H9 (cell line): ENCODE results near the gene ARFIP1. TPM values are rescaled to one million over a fixed set of nuclear protein-coding genes. Genes with fewer than 3 reads are reported as not detected.

ENCODE experiments used
- DNase-seq: peaks from one replicate; pipeline ENCODE4 v3.0.0-alpha.2; 2017
- H2AFZ ChIP-seq: one replicate; pipeline ENCODE4 v1.6.1; 2013; ENCODE audit warnings: mild to moderate bottlenecking, low read length, control low read depth, moderate library complexity
- H2AK5ac ChIP-seq: 2 replicates; pipeline ENCODE4 v1.6.1; 2013; ENCODE audit warnings: low read length, control low read depth, mixed read lengths; ENCODE audit not compliant: insufficient read length
- H2BK120ac ChIP-seq: one replicate; pipeline ENCODE4 v1.6.1; 2013; ENCODE audit warnings: low read depth, mild to moderate bottlenecking, low read length, control low read depth, inconsistent platforms; ENCODE audit not compliant: poor library complexity, severe bottlenecking
- H2BK12ac ChIP-seq: 2 replicates; pipeline ENCODE4 v1.6.1; 2013; ENCODE audit warnings: low read length, control low read depth, mixed read lengths, low read depth; ENCODE audit not compliant: insufficient read length
- H2BK15ac ChIP-seq: 2 replicates; pipeline ENCODE4 v1.6.1; 2013; ENCODE audit warnings: low read depth, low read length, control low read depth
- H2BK20ac ChIP-seq: one replicate; pipeline ENCODE4 v1.6.1; 2013; ENCODE audit warnings: low read depth, mild to moderate bottlenecking, low read length, control low read depth, inconsistent platforms; ENCODE audit not compliant: poor library complexity, severe bottlenecking
- H2BK5ac ChIP-seq: 2 replicates; pipeline ENCODE4 v1.6.1; 2013; ENCODE audit warnings: low read length, control low read depth, mixed read lengths; ENCODE audit not compliant: insufficient read length
- H3K14ac ChIP-seq: 2 replicates; pipeline ENCODE4 v1.6.1; 2013; ENCODE audit warnings: low read length, control low read depth; ENCODE audit not compliant: insufficient read depth
- H3K18ac ChIP-seq: 2 replicates; pipeline ENCODE4 v1.6.1; 2013; ENCODE audit warnings: low read depth, mild to moderate bottlenecking, mixed read lengths, low read length, control low read depth; ENCODE audit not compliant: insufficient read length
- H3K23ac ChIP-seq: 2 replicates; pipeline ENCODE4 v1.6.1; 2013; ENCODE audit warnings: low read length, control low read depth, mixed read lengths, low read depth; ENCODE audit not compliant: insufficient read length
- H3K23me2 ChIP-seq: 2 replicates; pipeline ENCODE4 v1.6.1; 2013; ENCODE audit warnings: low read depth, mild to moderate bottlenecking, mixed read lengths, low read length, control low read depth; ENCODE audit not compliant: insufficient read length, poor library complexity, severe bottlenecking
- H3K27ac ChIP-seq: 2 replicates; pipeline ENCODE4 v1.5.1; 2013; ENCODE audit warnings: low read length, control low read depth, mixed read lengths, low read depth; ENCODE audit not compliant: insufficient read length
- H3K27me3 ChIP-seq: 2 replicates; pipeline ENCODE4 v1.6.1; 2013; ENCODE audit warnings: low read length, control low read depth, inconsistent platforms; ENCODE audit not compliant: insufficient read depth
- H3K4ac ChIP-seq: 2 replicates; pipeline ENCODE4 v1.6.1; 2013; ENCODE audit warnings: low read depth, mild to moderate bottlenecking, control low read depth, inconsistent platforms, low read length, moderate library complexity
- H3K4me1 ChIP-seq: 2 replicates; pipeline ENCODE4 v1.6.1; 2013; ENCODE audit warnings: low read length, control low read depth, inconsistent platforms; ENCODE audit not compliant: insufficient read depth
- H3K4me2 ChIP-seq: 2 replicates; pipeline ENCODE4 v1.6.1; 2013; ENCODE audit warnings: low read length, control low read depth, mixed read lengths; ENCODE audit not compliant: insufficient read length, insufficient read depth
- H3K56ac ChIP-seq: 2 replicates; pipeline ENCODE4 v1.6.1; 2013; ENCODE audit warnings: low read depth, mild to moderate bottlenecking, mixed read lengths, low read length, control low read depth; ENCODE audit not compliant: insufficient read length
- H3K79me1 ChIP-seq: 2 replicates; pipeline ENCODE4 v1.6.1; 2013; ENCODE audit warnings: low read depth, mild to moderate bottlenecking, moderate library complexity, low read length, control low read depth, inconsistent platforms; ENCODE audit not compliant: insufficient read depth, poor library complexity, severe bottlenecking
- H3K79me2 ChIP-seq: 2 replicates; pipeline ENCODE4 v1.6.1; 2013; ENCODE audit warnings: low read length, control low read depth, inconsistent platforms; ENCODE audit not compliant: insufficient read depth
- H3K9ac ChIP-seq: 2 replicates; pipeline ENCODE4 v1.6.1; 2013; ENCODE audit warnings: low read length, control low read depth, mixed read lengths; ENCODE audit not compliant: insufficient read length; ENCODE audit errors: extremely low read depth
- H3K9me3 ChIP-seq: one replicate; pipeline ENCODE4 v1.6.1; 2013; ENCODE audit warnings: low read depth, low read length, inconsistent platforms; ENCODE audit not compliant: control insufficient read depth
- H3T11ph ChIP-seq: one replicate; pipeline ENCODE4 v1.6.1; 2013; ENCODE audit warnings: mild to moderate bottlenecking, low read length, control low read depth, inconsistent platforms
- H4K20me1 ChIP-seq: one replicate; pipeline ENCODE4 v1.6.1; 2013; ENCODE audit not compliant: control insufficient read depth, insufficient read length, insufficient read depth
- H4K5ac ChIP-seq: 2 replicates; pipeline ENCODE4 v1.6.1; 2013; ENCODE audit warnings: low read depth, mild to moderate bottlenecking, mixed read lengths, low read length, control low read depth; ENCODE audit not compliant: insufficient read length
- H4K8ac ChIP-seq: replicated peaks from 2 replicates; pipeline ENCODE4 v1.6.1; 2013; ENCODE audit warnings: low read length, control low read depth, mixed read lengths, low read depth; ENCODE audit not compliant: insufficient read length
- H4K91ac ChIP-seq: 2 replicates; pipeline ENCODE4 v1.6.1; 2013; ENCODE audit warnings: low read depth, mild to moderate bottlenecking, moderate library complexity, mixed read lengths, low read length, control low read depth; ENCODE audit not compliant: insufficient read length
- H3K27ac Mint-ChIP-seq, 3 experiments: 2 replicates in 2 of 3; 3 replicates in 1 of 3; pipeline ENCODE4 v1.8.0; 2020 to 2021; ENCODE audit warnings: mixed read lengths in 3 of 3, mild to moderate bottlenecking in 1 of 3, moderate library complexity in 1 of 3
- H3K27me3 Mint-ChIP-seq: 2 replicates; pipeline ENCODE4 v1.8.0; 2021; ENCODE audit warnings: low read depth, mild to moderate bottlenecking, moderate library complexity, mixed read lengths
- H3K36me3 Mint-ChIP-seq, 3 experiments: 2 replicates in 2 of 3; 3 replicates in 1 of 3; pipeline ENCODE4 v1.8.0; 2020 to 2021; ENCODE audit warnings: low read depth in 3 of 3, mixed read lengths in 3 of 3; ENCODE audit not compliant: insufficient read depth in 1 of 3
- H3K4me1 Mint-ChIP-seq, 2 experiments: 2 replicates each; pipeline ENCODE4 v1.8.0; 2020; ENCODE audit warnings: mixed read lengths in 2 of 2
- H3K4me3 Mint-ChIP-seq, 2 experiments: 2 replicates in 1 of 2; 3 replicates in 1 of 2; pipeline ENCODE4 v1.8.0; 2020 to 2021; ENCODE audit warnings: mild to moderate bottlenecking in 2 of 2, mixed read lengths in 2 of 2, moderate library complexity in 1 of 2
- H3K9me3 Mint-ChIP-seq, 2 experiments: 2 replicates in 1 of 2; 3 replicates in 1 of 2; pipeline ENCODE4 v1.8.0; 2020; ENCODE audit warnings: mild to moderate bottlenecking in 2 of 2, mixed read lengths in 2 of 2, moderate library complexity in 1 of 2
- CTCF ChIP-seq: fragments of 200-600 bp; sonication (generic); conservative IDR thresholded peaks from 3 replicates; pipeline ENCODE4 v1.8.0; 2021; ENCODE audit warnings: antibody characterized with exemption, mild to moderate bottlenecking
- WGBS: extraction: QIAGEN DNeasy Blood & Tissue Kit; methylation state at CpG from one replicate; pipeline ENCODE4 v1.1.7; 2013; ENCODE audit warnings: missing lambda C conversion rate, low lambda C conversion rate, mixed read lengths; ENCODE audit not compliant: insufficient read length; ENCODE audit errors: extremely low coverage; 5-methylcytosine and 5-hydroxymethylcytosine counted together
- total RNA-seq: library from RNA; stranded (reverse); gene quantifications from 2 replicates; pipeline ENCODE4 v1.2.1, GENCODE V29; 2021

Gene ARFIP1
- total RNA-seq, 1 experiment from 2014 or later: 30.8 TPM

- H3K4me1 Mint-ChIP-seq: peaks cover 31 to 39% of the 10 kb centered on the region in 2 experiments
- WGBS: no CpG with 5 or more reads among the region's 8 CpGs
- H3K4me2 ChIP-seq: no peak overlapping the region
Measured at GRCh38 chr4:152949930-152950329, 170.2 kb downstream of the ARFIP1 start.

More at GRCh38 chr4:152949930-152950329, 170.2 kb downstream of the ARFIP1 start:
- Histone ChIP-seq H3K27me3 (no peaks in the 10 kb centered on the region), H3K79me1 (peaks cover 3% of the 10 kb centered on the region), H3K79me2 (peaks cover 12% of the 10 kb centered on the region), H4K20me1 (no peaks in the 10 kb centered on the region), H4K8ac (no peak overlapping the region), H2AK5ac (no peak overlapping the region), H4K91ac (no peak overlapping the region), H2BK15ac (no peak overlapping the region), H3K18ac (no peak overlapping the region), H2BK120ac (no peak overlapping the region), H3K9ac (no peak overlapping the region), H3K23ac (no peak overlapping the region), H3K56ac (no peak overlapping the region), H3K9me3 (no peaks in the 10 kb centered on the region), H2BK5ac (no peak overlapping the region), H3K4ac (no peak overlapping the region), H3K4me1 (peaks cover 10% of the 10 kb centered on the region; the same call in 1 of the 2 replicates), H3K23me2 (peaks cover 2% of the 10 kb centered on the region), H2BK20ac (no peak overlapping the region), H3T11ph (no peak overlapping the region), H2BK12ac (no peak overlapping the region), H2AFZ (no peak overlapping the region), H3K27ac (peak overlapping the region; percentile 12), H3K14ac (no peak overlapping the region), H4K5ac (no peak overlapping the region)
- H3K27ac Mint-ChIP-seq: peak overlapping the region; percentile 26 to 88 (median 74); a peak in 5 of 7 replicates
- no peak for DNase-seq
- H3K36me3 Mint-ChIP-seq: peaks cover 25 to 53% (median 41%) of the 10 kb centered on the region in 3 experiments
- TF ChIP-seq CTCF: no peak
- H3K27me3 Mint-ChIP-seq: no peaks in the 10 kb centered on the region
- H3K9me3 Mint-ChIP-seq: no peaks in the 10 kb centered on the region
- peak overlapping the region in 1 of 2 experiments; percentile 45; a peak in 1 of 5 replicates for H3K4me3 Mint-ChIP-seq
